HL-60/S4 (cell line): ENCODE data around the gene CNTLN.

Experiments used
- in situ Hi-C: fragments of 300-500 bp; cut with MboI; formaldehyde crosslinking; loops from 2 replicates; pipeline ENCODE4 v1.14.3; 2022; ENCODE audit warnings: low sequenced_read_pairs

CNTLN gene, protein sequence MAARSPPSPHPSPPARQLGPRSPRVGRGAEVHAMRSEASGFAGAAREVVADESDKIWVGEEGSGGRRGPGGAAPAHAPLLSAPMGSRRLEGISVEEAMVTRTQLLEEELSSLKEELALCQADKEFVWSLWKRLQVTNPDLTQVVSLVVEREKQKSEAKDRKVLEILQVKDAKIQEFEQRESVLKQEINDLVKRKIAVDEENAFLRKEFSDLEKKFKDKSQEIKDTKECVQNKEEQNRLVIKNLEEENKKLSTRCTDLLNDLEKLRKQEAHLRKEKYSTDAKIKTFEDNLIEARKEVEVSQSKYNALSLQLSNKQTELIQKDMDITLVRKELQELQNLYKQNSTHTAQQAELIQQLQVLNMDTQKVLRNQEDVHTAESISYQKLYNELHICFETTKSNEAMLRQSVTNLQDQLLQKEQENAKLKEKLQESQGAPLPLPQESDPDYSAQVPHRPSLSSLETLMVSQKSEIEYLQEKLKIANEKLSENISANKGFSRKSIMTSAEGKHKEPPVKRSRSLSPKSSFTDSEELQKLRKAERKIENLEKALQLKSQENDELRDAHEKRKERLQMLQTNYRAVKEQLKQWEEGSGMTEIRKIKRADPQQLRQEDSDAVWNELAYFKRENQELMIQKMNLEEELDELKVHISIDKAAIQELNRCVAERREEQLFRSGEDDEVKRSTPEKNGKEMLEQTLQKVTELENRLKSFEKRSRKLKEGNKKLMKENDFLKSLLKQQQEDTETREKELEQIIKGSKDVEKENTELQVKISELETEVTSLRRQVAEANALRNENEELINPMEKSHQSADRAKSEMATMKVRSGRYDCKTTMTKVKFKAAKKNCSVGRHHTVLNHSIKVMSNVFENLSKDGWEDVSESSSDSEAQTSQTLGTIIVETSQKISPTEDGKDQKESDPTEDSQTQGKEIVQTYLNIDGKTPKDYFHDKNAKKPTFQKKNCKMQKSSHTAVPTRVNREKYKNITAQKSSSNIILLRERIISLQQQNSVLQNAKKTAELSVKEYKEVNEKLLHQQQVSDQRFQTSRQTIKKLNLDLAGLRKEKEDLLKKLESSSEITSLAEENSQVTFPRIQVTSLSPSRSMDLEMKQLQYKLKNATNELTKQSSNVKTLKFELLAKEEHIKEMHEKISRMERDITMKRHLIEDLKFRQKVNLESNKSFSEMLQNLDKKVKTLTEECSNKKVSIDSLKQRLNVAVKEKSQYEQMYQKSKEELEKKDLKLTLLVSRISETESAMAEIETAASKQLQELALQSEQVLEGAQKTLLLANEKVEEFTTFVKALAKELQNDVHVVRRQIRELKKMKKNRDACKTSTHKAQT (N-terminal part only)

DNA sequence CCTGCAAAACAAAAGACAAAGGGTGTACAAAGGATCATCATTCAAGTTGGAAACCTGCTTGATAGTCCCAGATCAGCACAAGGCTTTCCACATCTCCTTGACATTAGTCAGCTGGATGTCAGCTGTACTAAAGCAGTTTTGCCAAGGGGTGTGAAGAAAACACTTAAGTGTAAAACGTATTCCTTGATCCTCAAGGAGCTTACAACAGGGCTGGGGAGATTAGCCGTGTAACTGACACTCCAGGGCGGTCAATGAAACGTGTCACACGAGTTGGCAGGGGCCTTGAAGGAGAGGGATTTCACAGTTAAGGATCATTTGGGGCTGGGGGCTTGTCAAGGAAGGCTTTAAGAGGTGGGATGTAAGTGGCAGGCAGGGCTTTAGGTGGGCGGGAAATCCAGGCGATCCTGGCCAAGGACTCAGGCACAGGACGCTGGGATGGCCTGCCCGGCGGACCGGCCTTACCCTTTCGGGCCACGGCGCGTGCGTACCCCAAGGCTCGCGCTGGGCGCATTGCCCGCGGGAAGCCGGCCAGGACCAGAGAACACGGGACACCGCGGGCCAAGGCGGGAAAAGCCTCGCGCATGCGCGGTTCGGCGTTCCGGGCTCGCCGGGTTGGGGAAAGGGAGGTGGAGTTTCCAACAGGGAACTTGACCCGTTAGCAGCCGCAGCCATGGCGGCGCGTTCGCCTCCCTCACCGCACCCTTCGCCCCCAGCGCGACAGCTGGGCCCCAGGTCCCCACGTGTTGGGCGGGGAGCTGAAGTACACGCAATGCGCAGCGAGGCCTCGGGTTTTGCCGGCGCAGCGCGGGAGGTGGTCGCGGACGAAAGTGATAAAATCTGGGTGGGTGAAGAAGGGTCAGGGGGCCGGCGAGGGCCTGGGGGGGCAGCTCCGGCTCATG lies at the start of gene CNTLN:
TSS of gene CNTLN (plus strand) at position 645 of the 899 bp plus-strand sequence. CDS start at position 671, 26 bp downstream.
- in situ Hi-C loops = no loop called here

DNA sequence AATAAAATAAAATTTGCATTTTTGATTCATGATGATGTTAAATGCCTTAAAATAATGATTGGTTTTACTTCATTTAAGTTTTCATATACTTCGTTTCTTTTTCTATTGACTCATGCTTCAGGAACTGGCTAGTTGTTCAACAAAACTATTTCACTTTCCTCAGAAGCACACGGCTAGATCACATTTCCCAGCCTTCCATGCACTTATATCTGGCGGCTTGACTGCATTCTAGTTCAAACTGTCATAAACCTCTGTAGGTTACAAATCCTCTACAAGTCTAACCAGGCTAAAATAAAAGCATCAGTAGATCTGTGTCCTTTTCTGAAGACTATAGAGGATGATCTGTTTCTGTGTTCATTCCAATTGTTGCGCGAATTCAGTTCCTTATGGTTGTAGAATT lies 46.3 kb upstream of the CNTLN start:
- in situ Hi-C loops = no loop called here

DNA sequence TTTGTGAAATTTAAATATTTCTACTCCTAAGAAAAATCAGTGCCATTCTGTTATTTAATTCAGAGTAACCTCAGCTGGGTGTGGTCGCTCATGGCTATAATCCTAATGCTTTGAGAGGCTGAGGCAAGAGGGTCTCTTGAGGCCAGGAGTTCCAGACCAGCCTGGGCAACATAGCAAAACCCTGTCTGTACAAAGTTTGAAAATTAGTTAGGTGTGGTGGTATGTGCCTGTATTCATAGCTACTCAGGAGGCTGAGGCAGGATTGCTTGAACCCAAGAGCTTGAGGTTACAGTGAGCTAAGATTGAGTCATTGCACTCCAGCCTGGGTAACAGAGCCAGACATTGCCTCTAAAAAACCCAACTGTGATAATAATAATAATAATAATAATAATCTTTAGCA lies 44.8 kb upstream of the CNTLN start:
- in situ Hi-C loops = no loop called here

DNA sequence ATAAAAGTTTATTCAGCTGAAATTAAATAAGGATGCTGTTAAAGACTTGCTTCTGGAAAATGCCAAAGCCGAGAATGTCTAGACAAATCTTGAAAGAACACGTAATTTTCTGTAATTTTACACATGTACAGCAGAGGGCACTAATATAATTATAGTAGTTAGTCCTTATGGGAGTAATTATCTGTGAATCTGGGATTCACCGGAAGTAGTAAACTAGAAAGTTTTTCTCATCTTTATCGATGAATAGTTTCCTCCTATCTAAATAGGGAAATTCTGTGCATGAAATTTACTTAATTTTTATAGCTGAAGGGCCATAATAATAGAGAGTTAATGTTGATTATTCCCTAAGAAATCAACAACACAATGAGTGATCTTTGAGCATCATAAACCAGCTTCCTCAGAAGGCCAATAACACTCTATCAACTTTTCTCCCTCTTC lies 18.4 kb upstream of the CNTLN start:
- in situ Hi-C loops = loop anchor here (25.0 kb wide), 1 partner anchor 346 kb away; no protein-coding TSS in a partner anchor

DNA sequence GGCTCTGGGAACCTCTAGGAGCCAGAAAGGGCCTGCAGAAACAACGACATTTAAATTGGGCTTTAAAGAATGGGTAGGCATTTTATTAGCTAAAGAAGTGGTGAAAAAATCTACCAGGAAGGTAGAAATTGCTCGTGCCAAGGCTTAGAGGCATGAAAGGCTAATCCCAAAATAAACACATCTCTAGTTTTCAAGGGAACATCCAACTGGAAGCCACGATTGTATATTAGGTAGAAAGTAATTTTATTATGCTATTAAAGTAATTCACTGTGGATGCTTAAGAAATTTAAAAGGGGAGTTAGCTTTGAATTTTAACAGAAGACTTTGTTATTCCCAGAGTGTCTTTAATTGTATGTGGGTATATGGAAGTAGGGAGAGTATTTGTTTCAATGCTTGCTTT lies 17.5 kb upstream of the CNTLN start:
- in situ Hi-C loops = loop anchor here (25.0 kb wide), 1 partner anchor 345 kb away; no protein-coding TSS in a partner anchor

DNA sequence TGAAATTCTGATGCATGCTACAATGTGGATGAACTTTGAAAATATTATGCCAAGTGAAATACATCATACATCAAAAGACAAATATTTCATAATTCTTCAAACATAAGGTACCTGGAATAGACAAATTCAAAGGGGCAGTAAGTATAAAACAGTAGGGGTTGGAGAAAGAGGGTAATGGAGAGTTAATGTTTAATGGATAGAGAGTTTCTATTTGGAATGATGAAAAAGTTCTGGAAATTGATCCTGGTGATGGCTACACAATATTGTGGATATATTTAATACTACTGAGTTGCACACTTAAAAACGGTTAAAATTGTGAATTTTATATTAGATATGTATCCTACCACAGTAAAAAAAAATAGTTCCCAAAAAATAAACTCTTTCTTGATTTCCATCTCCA lies 14.6 kb upstream of the CNTLN start:
- in situ Hi-C loops = loop anchor here (25.0 kb wide), 1 partner anchor 342 kb away; no protein-coding TSS in a partner anchor

DNA sequence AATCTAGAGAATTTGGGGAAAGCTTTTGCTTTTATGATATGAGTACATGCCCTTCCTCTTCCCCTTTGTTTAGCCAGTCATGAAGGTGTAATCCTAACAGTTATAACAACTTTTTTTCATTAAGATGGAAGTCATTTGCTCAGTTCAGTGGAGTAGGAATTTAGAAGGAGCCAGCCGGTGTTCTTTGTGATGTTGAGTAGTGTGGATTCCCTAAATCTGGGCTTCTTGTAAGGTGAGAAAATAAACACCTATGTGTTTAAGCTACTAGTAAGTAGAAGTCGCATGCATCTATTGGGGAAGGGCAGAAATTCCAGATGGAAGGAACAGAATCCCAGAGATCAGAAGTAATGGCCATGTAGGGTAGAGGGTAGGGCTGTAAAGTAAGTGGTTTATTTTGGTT lies 13.6 kb upstream of the CNTLN start:
- in situ Hi-C loops = loop anchor here (25.0 kb wide), 1 partner anchor 341 kb away; no protein-coding TSS in a partner anchor

DNA sequence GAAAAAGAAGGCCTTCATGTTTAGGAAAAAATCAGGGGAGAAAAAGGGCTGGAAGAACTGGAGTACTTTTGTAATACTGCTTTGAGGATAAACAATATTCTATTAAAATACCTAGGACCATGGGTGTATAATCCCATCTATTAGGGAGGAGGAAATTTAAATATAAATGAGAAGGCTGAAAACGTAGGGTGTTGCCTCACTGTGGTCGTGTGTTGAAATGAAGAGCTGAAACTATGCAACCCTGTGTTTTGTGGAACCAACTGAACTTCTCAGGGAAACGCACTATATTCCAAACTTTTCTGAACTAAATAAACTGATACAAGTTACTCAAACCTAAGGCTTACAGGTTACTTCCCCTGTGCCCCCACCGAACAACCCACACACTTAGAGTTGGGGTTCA lies 4.5 kb upstream of the CNTLN start:
- in situ Hi-C loops = no loop called here

DNA sequence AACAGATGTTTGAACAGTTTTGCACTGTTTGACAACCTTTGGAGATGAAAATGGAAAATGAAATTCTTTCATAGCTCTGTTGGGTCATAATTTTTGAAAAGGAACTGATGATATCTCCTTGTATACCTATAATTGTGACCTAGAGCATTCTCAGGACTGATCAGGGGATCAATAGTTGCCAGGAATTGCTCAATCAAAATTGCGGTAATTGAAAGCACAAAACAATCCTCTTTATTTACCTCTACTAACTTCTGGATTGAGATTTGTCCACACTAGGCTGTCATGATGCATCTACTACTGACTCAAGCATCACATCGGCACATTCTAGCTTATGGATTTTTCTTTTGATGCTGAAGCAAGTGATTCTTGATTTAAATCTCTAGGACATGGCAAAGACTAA lies 4.1 kb upstream of the CNTLN start:
- in situ Hi-C loops = no loop called here

DNA sequence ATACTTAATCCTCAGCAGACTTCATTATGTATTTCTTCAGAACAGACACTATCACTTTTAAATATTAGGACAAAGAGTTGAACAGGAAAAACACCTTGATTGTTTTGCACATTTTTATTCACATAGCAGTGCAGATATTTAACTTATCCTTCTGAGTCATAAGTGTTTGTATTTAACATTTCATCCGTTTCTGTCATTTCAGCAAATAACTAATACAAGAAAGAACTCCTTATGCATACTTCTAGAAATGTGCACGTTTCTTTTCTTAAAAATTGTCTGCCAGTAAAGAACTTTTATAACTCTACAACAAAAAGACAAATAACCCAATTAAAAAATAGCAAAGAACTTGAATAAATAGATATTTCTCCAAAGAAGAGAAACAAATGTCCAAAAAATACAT lies 3.3 kb upstream of the CNTLN start:
- in situ Hi-C loops = no loop called here

DNA sequence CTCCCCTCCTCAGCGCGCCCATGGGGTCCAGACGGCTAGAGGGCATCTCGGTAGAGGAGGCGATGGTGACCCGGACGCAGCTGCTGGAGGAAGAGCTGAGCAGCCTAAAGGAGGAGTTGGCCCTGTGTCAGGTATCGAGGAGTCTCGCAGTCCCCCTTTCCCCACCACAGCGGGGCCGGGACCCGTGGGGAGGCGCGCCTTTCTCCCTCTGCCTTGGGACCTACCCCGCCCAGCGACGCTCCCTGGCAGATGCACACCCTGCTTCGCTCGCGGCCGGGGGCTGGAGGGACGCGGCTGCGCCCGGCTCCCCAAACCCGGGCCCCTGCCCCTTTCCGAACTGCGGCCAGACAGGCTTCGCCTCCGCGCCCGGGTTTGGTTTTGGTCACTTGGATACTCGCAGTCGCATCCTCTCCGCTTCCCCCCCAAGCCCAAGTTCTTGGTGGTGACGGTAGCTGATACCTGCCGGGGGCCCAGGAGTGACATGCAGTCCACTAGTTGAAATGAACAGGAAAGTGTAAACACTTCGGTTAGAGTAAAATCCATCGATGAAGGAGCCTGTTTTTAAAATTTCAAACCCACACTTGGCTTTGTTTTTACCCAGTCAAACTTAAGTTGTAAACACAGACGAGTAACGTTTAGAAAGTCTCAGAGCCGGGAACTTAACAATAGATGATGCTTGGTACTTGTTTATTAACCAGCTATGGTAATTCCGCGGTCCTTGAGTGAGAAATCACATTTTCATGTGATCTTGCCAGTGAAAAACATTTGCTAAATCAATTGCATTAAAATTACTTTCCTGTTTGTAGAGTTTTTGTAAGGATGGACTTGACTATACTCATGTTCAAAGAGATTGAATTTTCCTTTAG lies 688 bp downstream of the CNTLN start:
- in situ Hi-C loops = no loop called here

DNA sequence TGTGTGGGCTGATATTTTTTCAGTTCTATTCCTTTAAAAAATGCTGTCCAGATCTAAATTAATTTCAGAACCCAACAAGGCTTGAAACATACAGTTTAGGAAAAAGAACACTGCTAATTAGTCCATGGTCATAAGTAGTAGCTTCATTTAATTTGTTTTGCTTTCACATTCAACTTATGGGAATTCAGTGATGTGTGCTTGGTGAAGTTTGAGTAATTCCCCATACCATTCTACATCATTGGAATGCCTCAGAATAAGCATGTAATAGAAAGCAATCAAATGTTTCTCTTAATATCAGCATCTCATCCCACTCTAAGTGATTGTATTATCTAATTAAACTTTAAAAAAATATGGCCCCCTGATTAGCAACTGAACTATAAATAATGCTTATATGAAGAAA lies 2.7 kb downstream of the CNTLN start:
- in situ Hi-C loops = no loop called here

DNA sequence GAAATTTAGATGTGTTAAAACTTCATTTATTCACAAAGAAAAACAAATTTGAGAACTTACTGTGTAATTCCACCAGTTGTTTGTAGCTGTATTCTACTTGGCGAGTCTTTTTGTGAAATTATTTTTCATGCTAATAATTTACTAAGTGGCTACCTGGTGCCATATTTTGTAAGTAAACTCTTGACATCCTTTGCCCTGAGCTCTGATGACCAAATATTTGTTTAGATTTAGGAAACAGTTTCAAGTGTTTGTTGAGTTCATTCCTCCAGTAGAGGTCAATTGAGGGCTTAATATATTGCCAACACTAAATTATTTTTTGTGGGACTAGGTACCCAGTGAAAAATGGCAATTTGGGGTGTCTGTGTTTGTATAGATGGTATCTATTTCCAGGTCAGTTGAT lies 3.7 kb downstream of the CNTLN start:
- in situ Hi-C loops = no loop called here

DNA sequence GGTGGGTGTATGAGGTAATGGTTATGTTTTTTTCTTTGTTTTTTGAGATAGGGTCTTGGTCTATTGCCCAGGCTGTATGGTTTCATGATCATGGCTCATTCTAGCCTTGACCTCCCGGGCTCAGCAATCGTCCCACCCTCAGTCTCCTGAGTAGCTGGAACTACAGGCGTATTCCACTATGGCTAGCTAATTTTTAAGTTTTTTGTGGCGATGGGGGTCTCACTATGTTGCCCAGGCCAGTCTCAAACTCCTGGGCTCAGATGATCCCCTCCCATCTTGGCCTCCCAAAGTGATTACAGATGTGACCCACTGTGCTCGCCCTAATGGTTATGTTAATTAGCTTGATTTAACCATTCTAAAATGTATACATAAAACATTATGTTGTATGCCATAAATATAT lies 5.6 kb downstream of the CNTLN start:
- in situ Hi-C loops = no loop called here

DNA sequence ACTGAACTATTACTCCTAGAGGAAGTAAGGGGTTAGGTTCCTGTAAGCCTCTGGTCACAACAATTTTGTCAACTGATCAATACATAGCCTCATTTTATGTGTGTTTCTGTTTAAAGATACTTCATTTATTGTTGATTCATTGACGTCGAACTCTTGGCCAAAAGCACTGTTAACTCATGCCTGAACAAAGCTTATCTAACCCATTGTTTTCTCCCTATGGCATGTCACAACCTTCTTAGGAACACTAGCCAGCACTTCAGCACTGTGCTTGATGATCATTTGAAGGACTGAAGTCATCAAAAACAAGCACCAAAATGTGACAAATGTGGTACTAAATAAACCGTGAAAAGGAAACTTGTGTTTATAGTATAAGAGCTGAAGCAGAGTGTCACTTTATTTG lies 13.5 kb downstream of the CNTLN start:
- in situ Hi-C loops = no loop called here

DNA sequence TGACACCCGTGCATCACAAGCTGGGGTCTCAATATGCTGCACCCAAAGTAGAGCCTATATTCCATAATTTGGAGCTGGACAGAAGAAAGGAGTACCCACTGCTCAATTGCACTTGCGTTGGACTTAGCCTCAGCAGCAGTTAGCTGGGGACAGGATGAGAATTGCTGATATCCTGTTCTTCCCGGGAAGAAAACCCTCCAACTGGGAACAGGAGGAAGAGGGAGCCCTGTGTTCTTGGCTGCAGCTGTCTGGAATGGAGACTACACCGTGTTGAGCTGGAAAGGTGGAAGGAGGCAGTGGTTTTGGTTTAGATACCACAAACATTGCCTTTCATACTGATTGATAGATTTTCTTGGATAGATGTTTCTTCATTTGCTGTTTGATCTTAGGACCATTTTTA lies 24.6 kb downstream of the CNTLN start:
- in situ Hi-C loops = no loop called here

DNA sequence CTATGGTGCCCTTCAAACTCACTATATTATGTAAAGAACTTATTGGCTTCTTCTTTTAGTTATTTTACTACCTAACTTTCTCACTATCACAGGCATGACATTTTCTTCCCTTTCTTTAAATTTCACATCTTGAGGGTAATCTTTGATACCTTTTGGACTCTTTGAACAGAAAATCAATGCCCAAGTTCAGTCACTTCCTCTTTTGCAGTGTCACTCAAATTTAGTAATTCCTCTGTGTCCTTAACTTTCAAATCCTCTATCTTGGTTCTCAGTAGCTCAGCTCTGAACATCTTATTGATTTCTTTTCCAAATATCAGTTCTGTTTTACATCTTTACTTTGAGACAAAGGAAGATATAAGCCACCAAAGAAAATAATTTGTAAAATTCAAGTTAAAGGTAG lies 25.5 kb downstream of the CNTLN start:
- in situ Hi-C loops = no loop called here

DNA sequence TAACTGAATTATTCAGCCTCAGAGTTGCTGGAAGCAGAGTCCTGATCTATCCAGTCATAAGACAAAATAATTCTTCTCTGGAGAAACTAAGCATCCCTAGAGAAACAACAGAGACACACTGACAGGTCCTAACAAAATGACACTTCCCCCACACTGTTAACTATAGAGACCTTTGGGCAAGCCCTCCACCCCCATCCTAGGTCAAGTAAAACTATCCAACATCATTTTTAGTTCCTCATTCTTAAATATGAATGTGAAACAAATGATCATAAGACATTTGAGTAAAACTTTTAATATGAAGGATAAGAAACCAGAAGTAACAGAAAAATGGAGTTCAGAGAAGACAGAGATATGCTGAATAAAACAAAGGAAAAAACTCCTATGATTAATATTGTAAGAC lies 30.9 kb downstream of the CNTLN start:
- in situ Hi-C loops = no loop called here

DNA sequence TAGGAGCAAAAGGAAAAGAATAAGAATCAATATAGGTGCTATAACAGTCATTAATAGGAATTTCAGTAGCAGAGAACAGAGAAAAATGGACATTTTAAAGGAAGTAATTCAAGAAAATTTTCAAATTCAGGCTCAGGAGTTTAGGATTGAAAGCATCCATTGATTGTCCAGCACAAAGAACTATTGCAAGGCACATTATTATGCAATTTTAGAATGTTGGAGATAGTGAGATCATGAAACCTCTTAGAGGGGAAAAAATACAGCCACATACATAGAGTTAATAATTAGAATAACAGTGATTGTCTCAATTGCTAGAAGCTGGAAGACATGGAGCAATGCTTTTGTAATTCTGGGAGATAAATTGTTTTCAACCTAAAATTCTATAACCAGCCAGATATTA lies 31.5 kb downstream of the CNTLN start:
- in situ Hi-C loops = no loop called here
